ENCODE results near the gene RHOD.

DNA sequence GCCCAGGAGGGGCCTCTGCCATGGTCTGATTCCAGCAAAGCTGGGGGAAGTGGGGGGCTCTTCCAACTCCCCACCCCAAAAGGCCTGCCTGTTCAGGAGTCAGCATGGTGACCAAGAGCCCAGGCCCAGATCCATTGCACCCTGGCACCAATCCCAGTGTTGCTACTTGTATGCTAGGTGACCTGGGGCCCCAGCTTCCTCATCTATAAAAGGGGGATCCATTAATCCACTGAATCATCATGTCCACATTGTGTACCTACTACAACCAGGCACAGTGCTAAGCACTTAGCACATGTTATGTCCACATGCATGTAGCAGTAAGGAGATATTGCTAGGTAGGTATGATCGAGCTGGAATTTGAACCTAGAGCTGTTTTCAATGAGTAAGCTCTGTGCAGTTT, 31.7 kb upstream of the RHOD start:
- TF ChIP-seq, protein P1, sequence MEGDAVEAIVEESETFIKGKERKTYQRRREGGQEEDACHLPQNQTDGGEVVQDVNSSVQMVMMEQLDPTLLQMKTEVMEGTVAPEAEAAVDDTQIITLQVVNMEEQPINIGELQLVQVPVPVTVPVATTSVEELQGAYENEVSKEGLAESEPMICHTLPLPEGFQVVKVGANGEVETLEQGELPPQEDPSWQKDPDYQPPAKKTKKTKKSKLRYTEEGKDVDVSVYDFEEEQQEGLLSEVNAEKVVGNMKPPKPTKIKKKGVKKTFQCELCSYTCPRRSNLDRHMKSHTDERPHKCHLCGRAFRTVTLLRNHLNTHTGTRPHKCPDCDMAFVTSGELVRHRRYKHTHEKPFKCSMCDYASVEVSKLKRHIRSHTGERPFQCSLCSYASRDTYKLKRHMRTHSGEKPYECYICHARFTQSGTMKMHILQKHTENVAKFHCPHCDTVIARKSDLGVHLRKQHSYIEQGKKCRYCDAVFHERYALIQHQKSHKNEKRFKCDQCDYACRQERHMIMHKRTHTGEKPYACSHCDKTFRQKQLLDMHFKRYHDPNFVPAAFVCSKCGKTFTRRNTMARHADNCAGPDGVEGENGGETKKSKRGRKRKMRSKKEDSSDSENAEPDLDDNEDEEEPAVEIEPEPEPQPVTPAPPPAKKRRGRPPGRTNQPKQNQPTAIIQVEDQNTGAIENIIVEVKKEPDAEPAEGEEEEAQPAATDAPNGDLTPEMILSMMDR (IDR thresholded peaks at IDR 0.05): no peak
- TF ChIP-seq SIN3A (IDR thresholded peaks at IDR 0.05; ENCODE audit: borderline replicate concordance, insufficient read depth, low read depth, low read length) (no peak), POLR2AphosphoS5 (IDR thresholded peaks at IDR 0.05; ENCODE audit: low read depth, low read length) (no peak), TCF7L2 (IDR thresholded peaks at IDR 0.05; ENCODE audit: low read depth, low read length) (no peak)
- TF ChIP-seq, protein P2, sequence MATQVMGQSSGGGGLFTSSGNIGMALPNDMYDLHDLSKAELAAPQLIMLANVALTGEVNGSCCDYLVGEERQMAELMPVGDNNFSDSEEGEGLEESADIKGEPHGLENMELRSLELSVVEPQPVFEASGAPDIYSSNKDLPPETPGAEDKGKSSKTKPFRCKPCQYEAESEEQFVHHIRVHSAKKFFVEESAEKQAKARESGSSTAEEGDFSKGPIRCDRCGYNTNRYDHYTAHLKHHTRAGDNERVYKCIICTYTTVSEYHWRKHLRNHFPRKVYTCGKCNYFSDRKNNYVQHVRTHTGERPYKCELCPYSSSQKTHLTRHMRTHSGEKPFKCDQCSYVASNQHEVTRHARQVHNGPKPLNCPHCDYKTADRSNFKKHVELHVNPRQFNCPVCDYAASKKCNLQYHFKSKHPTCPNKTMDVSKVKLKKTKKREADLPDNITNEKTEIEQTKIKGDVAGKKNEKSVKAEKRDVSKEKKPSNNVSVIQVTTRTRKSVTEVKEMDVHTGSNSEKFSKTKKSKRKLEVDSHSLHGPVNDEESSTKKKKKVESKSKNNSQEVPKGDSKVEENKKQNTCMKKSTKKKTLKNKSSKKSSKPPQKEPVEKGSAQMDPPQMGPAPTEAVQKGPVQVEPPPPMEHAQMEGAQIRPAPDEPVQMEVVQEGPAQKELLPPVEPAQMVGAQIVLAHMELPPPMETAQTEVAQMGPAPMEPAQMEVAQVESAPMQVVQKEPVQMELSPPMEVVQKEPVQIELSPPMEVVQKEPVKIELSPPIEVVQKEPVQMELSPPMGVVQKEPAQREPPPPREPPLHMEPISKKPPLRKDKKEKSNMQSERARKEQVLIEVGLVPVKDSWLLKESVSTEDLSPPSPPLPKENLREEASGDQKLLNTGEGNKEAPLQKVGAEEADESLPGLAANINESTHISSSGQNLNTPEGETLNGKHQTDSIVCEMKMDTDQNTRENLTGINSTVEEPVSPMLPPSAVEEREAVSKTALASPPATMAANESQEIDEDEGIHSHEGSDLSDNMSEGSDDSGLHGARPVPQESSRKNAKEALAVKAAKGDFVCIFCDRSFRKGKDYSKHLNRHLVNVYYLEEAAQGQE (IDR thresholded peaks at IDR 0.05; ENCODE audit: insufficient read depth in 1 of 2, low read depth in 2 of 2, low read length in 1 of 2): no peak
